CD4-positive, alpha-beta T cell treated with Interleukin-1 beta for 1 hour (primary cell): ENCODE data around the gene POTEG.
"Not testable (repeated sequence)": the region's sequence is repeated elsewhere in the genome, so short reads cannot be mapped to it uniquely, and the experiment has no call there.

Experiments
- DNase-seq, 2 donors: peaks; one replicate each; pipeline ENCODE4 v3.0.0-alpha.2; 2020 to 2022

Gene POTEG

GRCh38 chr14:19372813-19373500 is 61.2 kb downstream of the POTEG start:
- not testable (repeated sequence) for DNase-seq

DNA sequence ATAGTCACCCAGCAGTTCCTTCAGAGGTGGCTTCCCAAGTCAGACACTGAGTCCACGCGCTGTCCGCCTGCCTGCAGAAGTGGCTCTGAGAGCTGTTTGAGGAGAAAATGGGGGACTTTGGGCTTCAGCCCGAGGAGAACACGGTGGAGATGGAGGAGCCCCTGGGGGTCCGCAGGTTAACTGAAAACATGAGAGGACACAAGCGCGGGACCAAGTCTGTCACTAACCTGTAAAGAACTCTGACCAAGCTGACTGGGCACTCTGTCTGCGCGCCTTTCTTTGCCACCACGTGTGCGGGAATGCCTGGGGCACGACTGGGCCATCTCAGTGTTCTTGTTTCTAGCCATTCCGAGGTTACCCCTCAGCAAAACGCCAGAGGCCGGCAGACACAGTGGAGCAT is 62.4 kb downstream of the POTEG start:
- DNase-seq, result not testable (repeated sequence)

DNA sequence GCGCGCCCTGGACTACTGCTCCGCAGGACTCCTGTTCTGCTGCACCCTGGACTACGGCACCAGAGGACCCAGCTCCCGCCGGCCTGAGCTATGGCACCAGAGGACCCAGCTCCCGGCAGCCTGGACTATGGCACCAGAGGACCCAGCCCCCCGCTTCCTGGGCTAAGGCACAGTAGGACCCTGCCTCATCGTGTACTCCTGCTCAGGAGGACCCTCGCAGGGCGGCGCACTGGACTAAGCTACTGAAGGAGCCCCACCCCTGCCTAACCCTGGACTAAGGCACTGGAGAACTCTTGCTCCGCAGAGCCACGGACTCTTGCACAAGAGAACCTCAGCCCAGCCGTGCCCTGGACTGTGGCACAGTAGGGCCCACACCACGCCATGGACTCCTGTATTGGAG is 71.3 kb downstream of the POTEG start:
- DNase-seq, result not testable (repeated sequence)

DNA sequence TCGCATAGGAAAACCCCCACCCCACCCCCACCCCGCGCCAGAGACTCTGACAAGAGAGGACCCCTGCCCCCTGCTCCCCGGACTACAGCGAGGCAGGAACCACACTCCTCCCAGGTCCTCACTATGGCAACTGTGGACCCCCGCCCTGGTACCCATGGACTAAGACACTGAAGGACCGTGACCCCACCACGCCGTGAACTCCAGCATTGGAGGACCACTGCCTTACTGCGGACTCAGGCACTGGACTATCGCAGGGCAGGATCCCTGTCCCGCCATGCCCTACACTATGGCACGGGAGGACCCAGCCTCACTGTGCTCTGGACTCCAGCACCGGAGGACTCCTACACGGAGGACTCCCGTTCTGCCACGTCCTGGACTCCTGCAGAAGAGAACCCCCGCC is 71.8 kb downstream of the POTEG start:
- DNase-seq, result not testable (repeated sequence)

DNA sequence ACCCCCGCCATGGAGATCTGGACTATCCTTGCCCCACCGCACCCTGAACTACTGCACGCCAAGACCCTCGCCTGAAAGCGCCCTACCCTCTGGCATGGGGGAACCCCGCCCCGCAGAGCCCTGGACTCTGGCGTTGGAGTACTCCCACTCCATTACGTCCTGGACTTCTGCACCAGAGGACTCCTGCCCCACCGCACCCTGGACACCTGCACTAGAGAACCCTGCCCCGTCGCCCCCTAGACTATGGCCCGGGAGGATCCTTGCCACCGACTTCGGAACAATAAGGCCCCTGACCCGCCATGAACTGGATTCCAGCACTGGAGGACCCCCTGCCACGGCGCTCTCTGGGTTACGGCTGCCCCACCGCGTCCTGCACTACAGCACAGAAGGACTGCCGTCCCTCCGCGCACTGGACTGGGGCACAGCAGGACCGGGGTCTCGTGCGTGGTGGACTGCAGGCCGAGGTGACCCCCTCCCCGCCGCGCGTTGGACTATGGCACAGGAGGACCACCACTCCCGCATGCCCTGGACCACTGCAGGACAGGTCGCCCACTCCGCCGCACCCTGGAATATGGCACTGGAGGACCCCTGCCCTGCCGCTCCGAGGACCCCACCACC is 72.4 kb downstream of the POTEG start:
- not testable (repeated sequence) for DNase-seq

- not testable (repeated sequence) for DNase-seq
Measured at GRCh38 chr14:19360937-19361635, 73.1 kb downstream of the POTEG start.
